Lung (tissue), 16 donors: ENCODE data around the gene COL4A1. TPM values are rescaled to one million over a fixed set of nuclear protein-coding genes. Genes with fewer than 3 reads are reported as not detected.

Experiments
- ATAC-seq: fragments of 200-7000 bp; cut with Tn5 transposase; one replicate; pipeline ENCODE4 v1.9.1; 2020; ENCODE audit warnings: moderate number of reproducible peaks; ENCODE audit not compliant: insufficient read depth, low FRiP score
- DNase-seq, 3 donors: peaks; one replicate each; pipeline ENCODE4 v3.0.0-alpha.2; 2013 to 2017
- H3K27ac ChIP-seq, 2 donors: one replicate each; pipeline ENCODE4 v1.5.1; 2013; ENCODE audit warnings: mild to moderate bottlenecking in 2 of 2, moderate library complexity in 2 of 2, control low read depth in 1 of 2, inconsistent platforms in 1 of 2, low read depth in 1 of 2, low read length in 1 of 2
- H3K27me3 ChIP-seq, 3 donors: one replicate each; pipeline ENCODE4 v1.5.1; 2013; ENCODE audit warnings: low read length in 2 of 3; ENCODE audit not compliant: control insufficient read depth in 3 of 3, insufficient read depth in 3 of 3
- H3K36me3 ChIP-seq, 4 donors: one replicate each; pipeline ENCODE4 v1.5.1; 2013; ENCODE audit warnings: low read length in 4 of 4, mild to moderate bottlenecking in 1 of 4, moderate library complexity in 1 of 4; ENCODE audit not compliant: control insufficient read depth in 4 of 4, insufficient read depth in 4 of 4
- H3K4me1 ChIP-seq, 5 donors: one replicate each; pipeline ENCODE4 v1.5.1; 2013; ENCODE audit warnings: low read length in 5 of 5, mild to moderate bottlenecking in 2 of 5, moderate library complexity in 1 of 5; ENCODE audit not compliant: control insufficient read depth in 5 of 5, insufficient read depth in 5 of 5
- H3K4me3 ChIP-seq: one replicate; pipeline ENCODE4 v1.5.1; 2013; ENCODE audit warnings: mild to moderate bottlenecking, control low read depth, moderate library complexity
- H3K9ac ChIP-seq, 2 donors: one replicate each; pipeline ENCODE4 v1.5.1; 2013; ENCODE audit warnings: low read length in 2 of 2, control low read depth in 1 of 2; ENCODE audit not compliant: insufficient read depth in 1 of 2
- H3K9me3 ChIP-seq, 4 donors: one replicate each; pipeline ENCODE4 v1.5.1; 2013; ENCODE audit warnings: low read length in 3 of 4, mild to moderate bottlenecking in 1 of 4, moderate library complexity in 1 of 4; ENCODE audit not compliant: control insufficient read depth in 4 of 4, insufficient read depth in 3 of 4
- WGBS, 2 donors: extraction: QIAGEN DNeasy Blood & Tissue Kit; methylation state at CpG; one replicate each; pipeline ENCODE4 v1.1.7; 2013; 5-methylcytosine and 5-hydroxymethylcytosine counted together
- long read RNA-seq, 5 donors: transcript quantifications; one replicate each; lab custom pipeline, GENCODE V29; 2026
- polyA plus RNA-seq, 2 donors: library from polyadenylated mRNA; stranded (reverse); fragments of 200-250 nt; gene quantifications; one replicate each; pipeline ENCODE4 v1.2.1, GENCODE V29; 2013
- total RNA-seq, 2 donors: library from RNA; depleted of rRNA in 1 of 2; stranded (reverse); fragments of >200 nt in 1 of 2; gene quantifications; one replicate each; pipeline ENCODE4 v1.2.1, GENCODE V29; 2014 to 2021
- TF ChIP-seq, protein P1 (sequence below): IDR thresholded peaks from 2 replicates; pipeline ENCODE4 v1.5.1; 2012; ENCODE audit warnings: mild to moderate bottlenecking; ENCODE audit errors: control extremely low read depth, extremely low read depth
- donor health status: control.
- donor health status: control.
- donor health status: Bipolar disorder and iron deficiency.
- donor health status: healthy.
- donor health status: DM: yes; HTN: yes; CAD: no.

Gene COL4A1
- 1,000 to 10,000 TPM in 1 of 2 donors, 100 to 1,000 TPM in 1; 326 to 1,051 TPM for total RNA-seq
- polyA plus RNA-seq = 100 to 1,000 TPM; 114 to 310 TPM
- long read RNA-seq, donor 1, full-length matches to known transcripts = 14 of 58 reads
- long read RNA-seq, donor 1, partial matches to known transcripts = 44 of 58 reads
- long read RNA-seq, donor 1, other reads (novel, unspliced or antisense) = 0 of 58 reads
- long read RNA-seq, donor 2, full-length matches to known transcripts = 4 of 30 reads
- long read RNA-seq, donor 2, partial matches to known transcripts = 26 of 30 reads
- long read RNA-seq, donor 2, other reads (novel, unspliced or antisense) = 0 of 30 reads
- long read RNA-seq, donor 3, full-length matches to known transcripts = 5 of 20 reads
- long read RNA-seq, donor 3, partial matches to known transcripts = 15 of 20 reads
- long read RNA-seq, donor 3, other reads (novel, unspliced or antisense) = 0 of 20 reads
- long read RNA-seq, donor 4, full-length matches to known transcripts = 4 of 54 reads
- long read RNA-seq, donor 4, partial matches to known transcripts = 50 of 54 reads
- long read RNA-seq, donor 4, other reads (novel, unspliced or antisense) = 0 of 54 reads
- long read RNA-seq, donor 5, full-length matches to known transcripts = 15 of 276 reads
- long read RNA-seq, donor 5, partial matches to known transcripts = 261 of 276 reads
- long read RNA-seq, donor 5, other reads (novel, unspliced or antisense) = 0 of 276 reads

DNA sequence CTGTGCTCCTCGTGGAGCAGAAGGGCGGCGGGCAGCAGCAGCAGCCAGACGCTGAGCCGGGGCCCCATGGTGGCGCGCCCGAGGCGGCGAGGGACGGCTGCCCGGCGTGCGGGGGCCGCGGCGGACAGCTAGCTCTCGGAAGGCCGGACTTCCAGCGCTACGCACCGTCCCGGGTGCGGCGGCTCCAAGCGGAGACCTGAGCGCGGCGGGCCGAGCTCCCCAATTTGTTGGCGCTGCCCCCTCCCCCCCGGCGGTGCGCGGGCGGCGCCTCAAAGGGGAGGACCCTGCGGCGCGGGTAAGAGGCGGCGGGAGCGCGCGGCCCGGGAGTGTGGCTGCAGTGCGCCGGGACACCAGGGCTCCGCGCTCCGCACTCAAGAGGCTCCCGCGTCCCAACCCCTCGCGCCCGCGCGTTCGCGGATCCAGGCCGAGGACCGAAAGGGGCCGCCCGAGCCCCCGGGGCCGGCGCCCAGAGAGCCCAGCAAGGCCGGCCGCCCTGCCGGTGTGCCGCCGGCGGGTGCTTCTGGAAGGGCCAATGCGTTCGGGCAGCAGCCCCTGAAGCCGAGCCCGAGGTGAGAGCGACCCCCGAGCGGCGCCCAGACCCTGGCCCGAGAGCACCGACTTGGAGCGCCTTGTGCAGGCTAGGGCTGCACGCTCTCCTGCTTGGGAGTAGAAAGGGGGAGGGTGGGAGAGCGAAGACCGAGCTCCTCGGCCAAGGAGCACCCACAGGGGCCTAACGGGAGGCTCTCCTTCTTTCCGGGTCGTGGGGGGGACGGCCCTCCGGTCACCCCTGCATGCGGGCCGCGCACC lies at the start of gene COL4A1, which contains the start of gene COL4A2:
TSS of gene COL4A1 (minus strand) at position 198 of the 807 bp plus-strand sequence. CDS start at position 68, 130 bp downstream.
TSS of gene COL4A2 (plus strand) at position 325 of the 807 bp plus-strand sequence. CDS start 620 bp downstream, outside the sequence.
- no peaks in the 10 kb centered on the region for H3K27me3 ChIP-seq
- H3K4me1 ChIP-seq = peaks cover 14 to 46% (median 23%) of the 10 kb centered on the region in 5 donors
- peaks cover 0 to 10% (median 5%) of the 10 kb centered on the region in 4 donors for H3K36me3 ChIP-seq
- WGBS, 2 donors = 1 to 2% methylated on average over 55 to 96 of the region's 96 CpGs
- TF ChIP-seq, protein P1, sequence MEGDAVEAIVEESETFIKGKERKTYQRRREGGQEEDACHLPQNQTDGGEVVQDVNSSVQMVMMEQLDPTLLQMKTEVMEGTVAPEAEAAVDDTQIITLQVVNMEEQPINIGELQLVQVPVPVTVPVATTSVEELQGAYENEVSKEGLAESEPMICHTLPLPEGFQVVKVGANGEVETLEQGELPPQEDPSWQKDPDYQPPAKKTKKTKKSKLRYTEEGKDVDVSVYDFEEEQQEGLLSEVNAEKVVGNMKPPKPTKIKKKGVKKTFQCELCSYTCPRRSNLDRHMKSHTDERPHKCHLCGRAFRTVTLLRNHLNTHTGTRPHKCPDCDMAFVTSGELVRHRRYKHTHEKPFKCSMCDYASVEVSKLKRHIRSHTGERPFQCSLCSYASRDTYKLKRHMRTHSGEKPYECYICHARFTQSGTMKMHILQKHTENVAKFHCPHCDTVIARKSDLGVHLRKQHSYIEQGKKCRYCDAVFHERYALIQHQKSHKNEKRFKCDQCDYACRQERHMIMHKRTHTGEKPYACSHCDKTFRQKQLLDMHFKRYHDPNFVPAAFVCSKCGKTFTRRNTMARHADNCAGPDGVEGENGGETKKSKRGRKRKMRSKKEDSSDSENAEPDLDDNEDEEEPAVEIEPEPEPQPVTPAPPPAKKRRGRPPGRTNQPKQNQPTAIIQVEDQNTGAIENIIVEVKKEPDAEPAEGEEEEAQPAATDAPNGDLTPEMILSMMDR = no peak
- H3K4me3 ChIP-seq = peak within 1 kb of the TSS; percentile 76
- peak; percentile 80 for ATAC-seq
- peak within 1 kb of the TSS; percentile 94 to 97 for H3K27ac ChIP-seq
- no peaks in the 10 kb centered on the region for H3K9me3 ChIP-seq
- DNase-seq = peak; percentile 87 to 94 (median 88)
- H3K9ac ChIP-seq = peak within 1 kb of the TSS; percentile 40 to 78

DNA sequence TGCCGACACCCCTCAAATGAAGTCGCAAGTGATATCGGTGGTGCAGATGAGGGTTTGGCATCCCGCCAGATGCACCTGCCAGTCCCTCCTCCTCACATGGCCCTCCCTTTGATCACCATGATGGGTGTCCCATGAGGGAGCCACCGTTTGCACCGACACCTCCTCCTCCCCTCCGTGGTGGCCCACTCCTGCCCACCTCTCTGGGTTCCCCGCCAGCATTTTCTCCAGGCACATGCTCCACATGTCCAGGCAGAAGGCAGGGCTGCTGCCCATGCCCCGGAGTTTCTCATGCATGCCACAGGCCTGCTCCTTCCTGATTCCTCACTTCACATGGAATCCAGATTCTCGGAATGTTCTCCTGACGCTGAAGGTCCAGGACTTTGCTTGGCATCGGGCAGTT lies 49.4 kb upstream of the COL4A1 start:
- no peak overlapping the region for H3K27ac ChIP-seq
- WGBS, 2 donors = 69 to 75% methylated on average over 12 of the region's 12 CpGs
- DNase-seq = no peak
- H3K27me3 ChIP-seq = no peaks in the 10 kb centered on the region
- H3K4me3 ChIP-seq = no peak overlapping the region
- no peaks in the 10 kb centered on the region for H3K9me3 ChIP-seq
- peaks cover 0 to 7% (median 2%) of the 10 kb centered on the region in 4 donors for H3K36me3 ChIP-seq
- no peak for ATAC-seq
- no peak overlapping the region for H3K9ac ChIP-seq
- H3K4me1 ChIP-seq = peaks cover 3 to 21% (median 6%) of the 10 kb centered on the region in 5 donors
- TF ChIP-seq, protein P1 = no peak

DNA sequence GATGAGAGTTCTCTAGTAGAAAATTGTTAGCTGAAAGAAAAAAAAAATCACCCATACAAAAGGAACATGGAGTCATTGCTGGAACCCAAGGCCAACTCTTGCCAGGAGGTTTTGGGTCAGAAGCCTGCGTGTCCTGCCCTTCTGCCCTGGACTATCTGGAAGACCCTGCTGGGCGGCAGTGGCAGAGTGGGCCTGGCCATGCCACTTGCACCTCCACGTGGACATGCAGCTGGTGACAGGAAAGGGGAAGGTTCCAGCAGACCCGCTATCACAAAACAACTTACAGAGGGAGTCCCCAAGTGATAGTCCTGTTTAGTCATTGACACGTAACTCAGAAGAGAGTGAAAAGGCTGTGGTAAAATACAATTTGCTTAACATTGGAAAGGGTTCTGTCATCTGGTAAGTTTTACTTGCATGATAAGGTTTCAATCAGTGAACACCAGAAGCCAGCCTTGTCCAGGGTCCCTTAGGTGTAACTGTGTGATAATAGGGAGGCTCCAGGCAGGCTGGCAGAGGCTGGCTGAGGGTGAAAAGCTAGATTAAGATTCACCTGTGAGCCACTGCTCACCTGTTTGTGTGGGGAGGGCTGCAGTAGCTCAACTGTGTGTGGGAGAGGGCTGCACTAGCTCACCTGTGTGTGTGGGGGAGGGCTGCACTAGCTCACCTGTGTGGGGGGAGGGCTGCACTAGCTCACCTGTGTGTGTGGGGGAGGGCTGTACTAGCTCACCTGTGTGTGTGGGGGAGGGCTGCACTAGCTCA lies 47.9 kb upstream of the COL4A1 start:
- Histone ChIP-seq H3K9me3 (no peaks in the 10 kb centered on the region), H3K4me1 (peaks cover 0 to 20% (median 7%) of the 10 kb centered on the region in 5 donors), H3K4me3 (no peak overlapping the region), H3K36me3 (peaks cover 0 to 7% (median 2%) of the 10 kb centered on the region in 4 donors), H3K9ac (no peak overlapping the region), H3K27me3 (no peaks in the 10 kb centered on the region), H3K27ac (peak overlapping the region in 1 of 2 donors; percentile 52)
- ATAC-seq = no peak
- 79 to 83% methylated on average over 5 of the region's 5 CpGs for whole genome bisulfite sequencing, 2 donors
- TF ChIP-seq, protein P1 = no peak
- DNase-seq = no peak
